ENCODE results near the gene NDE1. TPM values are rescaled to one million over a fixed set of nuclear protein-coding genes. Genes with fewer than 3 reads are reported as not detected.

The NDE1 gene
- total and polyA plus RNA-seq, 9 of the 15 experiments (the other 6 are each of a cell fraction or from before 2014, with no cell fraction given) = 3.1 to 59.9 (median 30.0) TPM

GRCh38 chr16:15641753-15642556, 8.1 kb upstream of the NDE1 start (continued):
- TF ChIP-seq, protein P1, sequence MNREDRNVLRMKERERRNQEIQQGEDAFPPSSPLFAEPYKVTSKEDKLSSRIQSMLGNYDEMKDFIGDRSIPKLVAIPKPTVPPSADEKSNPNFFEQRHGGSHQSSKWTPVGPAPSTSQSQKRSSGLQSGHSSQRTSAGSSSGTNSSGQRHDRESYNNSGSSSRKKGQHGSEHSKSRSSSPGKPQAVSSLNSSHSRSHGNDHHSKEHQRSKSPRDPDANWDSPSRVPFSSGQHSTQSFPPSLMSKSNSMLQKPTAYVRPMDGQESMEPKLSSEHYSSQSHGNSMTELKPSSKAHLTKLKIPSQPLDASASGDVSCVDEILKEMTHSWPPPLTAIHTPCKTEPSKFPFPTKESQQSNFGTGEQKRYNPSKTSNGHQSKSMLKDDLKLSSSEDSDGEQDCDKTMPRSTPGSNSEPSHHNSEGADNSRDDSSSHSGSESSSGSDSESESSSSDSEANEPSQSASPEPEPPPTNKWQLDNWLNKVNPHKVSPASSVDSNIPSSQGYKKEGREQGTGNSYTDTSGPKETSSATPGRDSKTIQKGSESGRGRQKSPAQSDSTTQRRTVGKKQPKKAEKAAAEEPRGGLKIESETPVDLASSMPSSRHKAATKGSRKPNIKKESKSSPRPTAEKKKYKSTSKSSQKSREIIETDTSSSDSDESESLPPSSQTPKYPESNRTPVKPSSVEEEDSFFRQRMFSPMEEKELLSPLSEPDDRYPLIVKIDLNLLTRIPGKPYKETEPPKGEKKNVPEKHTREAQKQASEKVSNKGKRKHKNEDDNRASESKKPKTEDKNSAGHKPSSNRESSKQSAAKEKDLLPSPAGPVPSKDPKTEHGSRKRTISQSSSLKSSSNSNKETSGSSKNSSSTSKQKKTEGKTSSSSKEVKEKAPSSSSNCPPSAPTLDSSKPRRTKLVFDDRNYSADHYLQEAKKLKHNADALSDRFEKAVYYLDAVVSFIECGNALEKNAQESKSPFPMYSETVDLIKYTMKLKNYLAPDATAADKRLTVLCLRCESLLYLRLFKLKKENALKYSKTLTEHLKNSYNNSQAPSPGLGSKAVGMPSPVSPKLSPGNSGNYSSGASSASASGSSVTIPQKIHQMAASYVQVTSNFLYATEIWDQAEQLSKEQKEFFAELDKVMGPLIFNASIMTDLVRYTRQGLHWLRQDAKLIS (CRISPR knock-in tag; IDR thresholded peaks at IDR 0.05) = peak; percentile 68; the same call in 1 of the 2 replicates
- TF ChIP-seq SPI1 (IDR thresholded peaks at IDR 0.05; ENCODE audit: borderline replicate concordance, low read depth, low read length) (no peak), DMBX1 (CRISPR knock-in tag; IDR thresholded peaks at IDR 0.05; ENCODE audit: borderline replicate concordance) (no peak), FOXM1 (IDR thresholded peaks at IDR 0.05; ENCODE audit: low read depth) (no peak), FOXM1 (CRISPR knock-in tag; IDR thresholded peaks at IDR 0.05; ENCODE audit: low read depth) (no peak), ETV6 (IDR thresholded peaks at IDR 0.05; ENCODE audit: borderline replicate concordance in 1 of 2, low read depth in 2 of 2, low read length in 1 of 2) (no peak), ETV6 (CRISPR knock-in tag; IDR thresholded peaks at IDR 0.05; ENCODE audit: borderline replicate concordance) (no peak), TBL1XR1 (IDR thresholded peaks at IDR 0.05; ENCODE audit: low read length in 2 of 2) (0 out of 4 replicates have a peak, but pooled peaks of 1 of the 2 experiments have one; percentile 7), NCOA4 (IDR thresholded peaks at IDR 0.05; ENCODE audit: partially characterized antibody) (no peak), TEAD2 (tag; IDR thresholded peaks at IDR 0.05) (no peak), ID3 (CRISPR knock-in tag; IDR thresholded peaks at IDR 0.05) (no peak), ID3 (tag; IDR thresholded peaks at IDR 0.05) (peak; percentile 59; the same call in 1 of the 2 replicates), C11orf30 (IDR thresholded peaks at IDR 0.05; ENCODE audit: low read depth) (no peak), WHSC1 (IDR thresholded peaks at IDR 0.05; ENCODE audit: low read length) (no peak), ZNF764 (CRISPR knock-in tag; IDR thresholded peaks at IDR 0.05; ENCODE audit: low read depth) (no peak), BRD9 (IDR thresholded peaks at IDR 0.05; ENCODE audit: low read depth, partially characterized antibody) (peak; percentile 56), GTF2B (IDR thresholded peaks at IDR 0.05; ENCODE audit: extremely low read depth, insufficient read length) (no peak), ZNF232 (CRISPR knock-in tag; IDR thresholded peaks at IDR 0.05) (no peak), ZNF277 (CRISPR knock-in tag; IDR thresholded peaks at IDR 0.05; ENCODE audit: borderline replicate concordance) (no peak)
- TF ChIP-seq, protein P2, sequence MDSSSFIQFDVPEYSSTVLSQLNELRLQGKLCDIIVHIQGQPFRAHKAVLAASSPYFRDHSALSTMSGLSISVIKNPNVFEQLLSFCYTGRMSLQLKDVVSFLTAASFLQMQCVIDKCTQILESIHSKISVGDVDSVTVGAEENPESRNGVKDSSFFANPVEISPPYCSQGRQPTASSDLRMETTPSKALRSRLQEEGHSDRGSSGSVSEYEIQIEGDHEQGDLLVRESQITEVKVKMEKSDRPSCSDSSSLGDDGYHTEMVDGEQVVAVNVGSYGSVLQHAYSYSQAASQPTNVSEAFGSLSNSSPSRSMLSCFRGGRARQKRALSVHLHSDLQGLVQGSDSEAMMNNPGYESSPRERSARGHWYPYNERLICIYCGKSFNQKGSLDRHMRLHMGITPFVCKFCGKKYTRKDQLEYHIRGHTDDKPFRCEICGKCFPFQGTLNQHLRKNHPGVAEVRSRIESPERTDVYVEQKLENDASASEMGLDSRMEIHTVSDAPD (CRISPR knock-in tag; IDR thresholded peaks at IDR 0.05) = no peak
